Right atrium auricular region (tissue), 2 donors: ENCODE measurements around the gene HIRIP3. TPM values are rescaled to one million over a fixed set of nuclear protein-coding genes. Genes with fewer than 3 reads are reported as not detected.
"Not testable (repeated sequence)": the region's sequence is repeated elsewhere in the genome, so short reads cannot be mapped to it uniquely, and the experiment has no call there.

ENCODE experiments used
- DNase-seq: peaks from one replicate; pipeline ENCODE4 v3.0.0-alpha.2; 2019; ENCODE audit warnings: low spot score
- H3K27ac ChIP-seq, 2 donors: fragments of 200-600 bp; sonication (generic); 1 replicate in 1 of 2; 2 replicates in 1 of 2; pipeline ENCODE4 v1.5.1; 2016 to 2019
- H3K27me3 ChIP-seq, 2 donors: fragments of 200-600 bp; sonication (generic); one replicate each; pipeline versions ENCODE4 v1.5.1 to v1.6.0; 2017 to 2019
- H3K36me3 ChIP-seq: fragments of 200-600 bp; sonication (generic); one replicate; pipeline ENCODE4 v1.5.1; 2016
- H3K4me1 ChIP-seq, 2 donors: fragments of 200-600 bp; sonication (generic); one replicate each; pipeline versions ENCODE4 v1.5.1 to v1.6.0; 2017 to 2019
- H3K4me3 ChIP-seq, 2 donors: fragments of 200-600 bp; sonication (generic); 1 replicate in 1 of 2; 2 replicates in 1 of 2; pipeline ENCODE4 v1.5.1; 2017 to 2019; ENCODE audit warnings: mild to moderate bottlenecking in 1 of 2, moderate library complexity in 1 of 2
- H3K9me3 ChIP-seq, 2 donors: fragments of 200-600 bp; sonication (generic); one replicate each; pipeline ENCODE4 v1.5.1; 2019
- total RNA-seq, 2 donors: library from RNA; depleted of rRNA; stranded (reverse); fragments of >200 nt; gene quantifications; one replicate each; pipeline ENCODE4 v1.1.0, GENCODE V29; 2016
- TF ChIP-seq, protein P1 (sequence below), 2 donors: fragments of 200-600 bp; sonication (generic); IDR thresholded peaks; one replicate each; pipeline ENCODE4 v1.5.1; 2019; ENCODE audit warnings: antibody characterized with exemption in 2 of 2

HIRIP3 gene
- total RNA-seq, 2 donors from 2014 or later: 10.3 to 11.4 TPM

DNA sequence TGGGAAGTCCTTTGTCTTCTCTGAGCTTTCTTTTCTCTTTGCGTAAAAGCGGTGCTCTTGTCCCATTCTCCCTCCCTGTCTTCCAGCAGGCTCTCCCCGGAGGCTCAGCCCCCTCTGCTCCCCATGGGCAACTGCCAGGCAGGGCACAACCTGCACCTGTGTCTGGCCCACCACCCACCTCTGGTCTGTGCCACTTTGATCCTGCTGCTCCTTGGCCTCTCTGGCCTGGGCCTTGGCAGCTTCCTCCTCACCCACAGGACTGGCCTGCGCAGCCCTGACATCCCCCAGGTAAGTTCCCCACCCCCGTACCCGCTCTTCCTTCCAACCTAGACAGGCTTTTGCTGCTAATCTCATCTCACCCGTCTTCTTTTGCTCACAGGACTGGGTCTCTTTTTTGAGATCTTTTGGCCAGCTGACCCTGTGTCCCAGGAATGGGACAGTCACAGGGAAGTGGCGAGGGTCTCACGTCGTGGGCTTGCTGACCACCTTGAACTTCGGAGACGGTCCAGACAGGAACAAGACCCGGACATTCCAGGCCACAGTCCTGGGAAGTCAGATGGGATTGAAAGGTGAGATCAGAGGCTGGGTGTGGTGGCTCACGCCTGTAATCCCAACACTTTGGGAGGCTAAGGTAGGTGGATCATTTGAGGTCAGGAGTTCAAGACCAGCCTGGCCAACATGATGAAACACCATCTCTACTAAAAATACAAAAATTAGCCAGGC is 32.2 kb downstream of the HIRIP3 start:
- Histone ChIP-seq H3K27me3 (no peaks in the 10 kb centered on the region), H3K27ac (peak overlapping the region; percentile 93), H3K36me3 (peaks cover 4% of the 10 kb centered on the region), H3K4me3 (peak overlapping the region; percentile 66 to 80), H3K9me3 (no peaks in the 10 kb centered on the region), H3K4me1 (peaks cover 0 to 18% of the 10 kb centered on the region in 2 donors)
- TF ChIP-seq, protein P1, sequence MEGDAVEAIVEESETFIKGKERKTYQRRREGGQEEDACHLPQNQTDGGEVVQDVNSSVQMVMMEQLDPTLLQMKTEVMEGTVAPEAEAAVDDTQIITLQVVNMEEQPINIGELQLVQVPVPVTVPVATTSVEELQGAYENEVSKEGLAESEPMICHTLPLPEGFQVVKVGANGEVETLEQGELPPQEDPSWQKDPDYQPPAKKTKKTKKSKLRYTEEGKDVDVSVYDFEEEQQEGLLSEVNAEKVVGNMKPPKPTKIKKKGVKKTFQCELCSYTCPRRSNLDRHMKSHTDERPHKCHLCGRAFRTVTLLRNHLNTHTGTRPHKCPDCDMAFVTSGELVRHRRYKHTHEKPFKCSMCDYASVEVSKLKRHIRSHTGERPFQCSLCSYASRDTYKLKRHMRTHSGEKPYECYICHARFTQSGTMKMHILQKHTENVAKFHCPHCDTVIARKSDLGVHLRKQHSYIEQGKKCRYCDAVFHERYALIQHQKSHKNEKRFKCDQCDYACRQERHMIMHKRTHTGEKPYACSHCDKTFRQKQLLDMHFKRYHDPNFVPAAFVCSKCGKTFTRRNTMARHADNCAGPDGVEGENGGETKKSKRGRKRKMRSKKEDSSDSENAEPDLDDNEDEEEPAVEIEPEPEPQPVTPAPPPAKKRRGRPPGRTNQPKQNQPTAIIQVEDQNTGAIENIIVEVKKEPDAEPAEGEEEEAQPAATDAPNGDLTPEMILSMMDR (IDR thresholded peaks at IDR 0.05): no peak
- no peak for DNase-seq

DNA sequence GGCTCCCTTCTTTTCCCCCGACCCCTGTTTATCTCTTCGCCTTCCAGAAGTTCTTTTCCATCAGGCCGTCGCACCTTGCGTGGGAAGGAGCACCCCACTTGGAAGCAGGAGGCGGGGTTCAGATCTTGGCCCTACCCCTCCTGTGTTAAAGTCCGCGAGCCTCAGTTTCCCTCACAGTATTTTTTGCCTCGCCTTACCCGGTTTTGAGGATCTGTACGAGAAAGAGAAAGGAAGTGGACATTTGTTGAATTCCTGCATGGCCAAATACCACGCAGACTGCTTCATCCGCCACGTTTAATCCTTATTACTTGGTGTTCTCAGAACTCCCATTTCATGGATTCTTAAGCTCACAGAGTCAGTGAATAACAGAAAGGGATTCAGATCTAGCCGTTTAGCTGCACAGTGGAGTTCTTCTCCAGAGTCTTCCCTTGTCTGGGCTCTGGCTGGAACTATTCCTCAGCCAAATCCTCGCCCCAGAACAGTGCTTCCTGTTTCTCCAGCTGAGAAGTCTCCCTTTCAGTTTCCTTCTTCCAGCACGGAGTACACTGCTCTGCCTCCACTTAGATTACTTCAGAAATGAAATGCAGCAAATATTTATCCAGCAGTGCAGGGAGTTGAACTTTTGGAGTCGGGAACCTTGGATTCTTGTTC is 32.9 kb downstream of the HIRIP3 start:
- no peak for DNase-seq

DNA sequence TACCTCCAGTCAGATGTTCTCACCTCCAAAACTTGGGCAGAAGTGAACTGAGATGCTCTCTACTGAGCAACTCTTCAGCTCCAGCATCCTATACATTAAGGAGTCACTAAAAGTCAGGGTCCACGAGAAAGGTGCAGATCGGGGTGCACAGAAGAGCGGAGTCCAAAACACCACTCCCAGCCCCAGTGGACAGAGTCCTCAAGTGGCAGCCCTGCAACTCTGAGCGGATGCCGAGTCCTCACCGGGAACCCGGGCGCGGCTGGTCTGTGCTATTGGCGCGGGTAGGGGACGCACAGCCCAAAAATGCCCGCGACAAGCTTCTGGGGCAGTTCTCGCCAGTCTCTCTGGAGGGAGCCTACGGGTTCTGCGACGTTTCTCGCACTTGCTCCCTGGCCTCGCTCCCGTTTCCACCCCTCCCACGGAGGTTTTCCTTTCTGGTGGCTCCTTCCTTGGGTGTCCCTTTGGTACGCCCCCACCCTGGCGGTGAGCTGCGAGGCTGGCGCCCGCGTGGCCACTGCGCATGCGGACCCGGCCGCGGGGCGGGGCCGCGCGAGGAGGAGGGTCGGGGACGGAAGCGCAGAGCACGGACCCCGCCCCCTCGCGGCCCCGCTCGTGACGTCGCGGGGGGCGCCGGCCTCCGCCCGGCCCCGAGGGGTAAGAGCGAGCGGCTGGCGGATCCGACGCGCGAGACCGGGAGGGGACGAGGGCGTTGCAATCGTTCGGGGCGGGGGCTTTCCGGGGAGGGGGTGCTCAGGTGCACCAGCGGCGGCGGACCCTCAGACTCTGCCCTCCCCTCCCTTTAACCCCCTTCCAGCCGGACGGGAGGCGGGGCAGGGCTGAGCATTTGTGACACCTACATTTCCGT is 33.7 kb downstream of the HIRIP3 start, which contains the start of gene TMEM219:
Gene TMEM219 (plus strand): TSS at position 601 of the 865 bp plus-strand sequence. CDS start 1,065 bp downstream, outside the sequence.
- Histone ChIP-seq H3K36me3 (no peaks in the 10 kb centered on the region), H3K27ac (peak within 1 kb of the TSS; percentile 93), H3K4me1 (peaks cover 0 to 18% of the 10 kb centered on the region in 2 donors), H3K27me3 (no peaks in the 10 kb centered on the region), H3K4me3 (peak within 1 kb of the TSS; percentile 66 to 80), H3K9me3 (no peaks in the 10 kb centered on the region)
- peak; percentile 88 for DNase-seq
- TF ChIP-seq, protein P1 (IDR thresholded peaks at IDR 0.05): peak; percentile 35 to 59

More for the DNA sequence above, 32.9 kb downstream of the HIRIP3 start:
- TF ChIP-seq, protein P1 (IDR thresholded peaks at IDR 0.05): no peak
- Histone ChIP-seq H3K36me3 (no peaks in the 10 kb centered on the region), H3K27me3 (no peaks in the 10 kb centered on the region), H3K4me1 (peaks cover 0 to 18% of the 10 kb centered on the region in 2 donors), H3K4me3 (peak overlapping the region; percentile 66 to 80), H3K9me3 (no peaks in the 10 kb centered on the region), H3K27ac (peak overlapping the region; percentile 93)

DNA sequence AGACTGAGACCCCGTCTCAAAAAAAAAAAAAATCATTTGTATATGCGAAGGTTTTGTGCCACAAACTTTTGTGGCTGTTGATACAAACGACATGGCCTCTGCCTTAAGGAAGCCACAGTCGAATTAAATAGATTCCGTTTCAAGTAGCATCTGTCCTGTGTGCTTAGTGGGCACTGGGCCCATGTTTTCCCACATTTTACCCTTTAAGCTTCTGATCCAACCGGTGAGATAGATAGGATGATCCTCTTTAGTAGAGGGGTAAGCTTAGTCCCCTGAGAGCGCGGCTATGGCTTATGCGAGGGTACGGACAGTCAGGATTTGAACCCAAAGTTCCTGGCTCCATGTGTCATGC is 34.3 kb downstream of the HIRIP3 start:
- TF ChIP-seq, protein P1 (IDR thresholded peaks at IDR 0.05): no peak
- Histone ChIP-seq H3K4me3 (peak overlapping the region; percentile 66 to 80), H3K4me1 (peaks cover 0 to 18% of the 10 kb centered on the region in 2 donors), H3K27me3 (no peaks in the 10 kb centered on the region), H3K27ac (peak overlapping the region; percentile 93), H3K9me3 (no peaks in the 10 kb centered on the region), H3K36me3 (no peaks in the 10 kb centered on the region)
- DNase-seq: no peak

DNA sequence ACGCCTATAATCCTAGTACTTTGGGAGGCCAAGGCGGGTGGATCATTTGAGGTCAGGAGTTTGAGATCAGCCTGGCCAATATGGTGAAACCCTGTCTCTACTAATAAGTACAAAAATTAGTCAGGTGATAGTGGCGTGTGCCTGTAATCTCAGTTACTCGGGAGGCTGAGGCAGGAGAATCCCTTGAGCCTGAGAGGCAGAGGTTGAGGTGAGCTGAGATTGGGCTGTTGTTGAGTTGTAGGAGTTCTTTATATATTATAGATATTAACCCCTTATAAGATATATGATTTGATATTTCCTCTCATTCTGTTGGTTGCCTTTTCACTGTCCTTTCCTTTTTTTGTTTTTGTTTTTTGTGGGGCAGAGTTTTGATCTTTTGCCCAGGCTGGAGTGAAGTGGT is 35.6 kb downstream of the HIRIP3 start:
- not testable (repeated sequence) for H3K36me3 ChIP-seq, H3K9me3 ChIP-seq, H3K27ac ChIP-seq, H3K4me3 ChIP-seq, DNase-seq, H3K27me3 ChIP-seq
- peaks cover 0 to 18% of the 10 kb centered on the region in 2 donors for H3K4me1 ChIP-seq
